K562 (cell line): ENCODE results near the gene BCAS4.

Experiments
- CBFB ChIP-seq: sonication (generic); formaldehyde crosslinking; IDR thresholded peaks from 2 replicates; pipeline ENCODE4 v1.4.0; 2020; ENCODE audit warnings: mild to moderate bottlenecking, missing genetic modification reagents
- FOXK2 ChIP-seq, 2 experiments: fragments of 450-650 bp; IDR thresholded peaks in 1 of 2; conservative IDR thresholded peaks in 1 of 2; 2 replicates each; pipeline ENCODE4 v1.6.1; 2016; ENCODE audit warnings: low read depth in 2 of 2, mild to moderate bottlenecking in 1 of 2
- GABPA ChIP-seq: fragments of 200-800 bp; sonication (Bioruptor generic); conservative IDR thresholded peaks from 2 replicates; pipeline ENCODE4 v1.6.1; 2016; ENCODE audit warnings: low read depth, missing genetic modification characterization, missing compliant biosample characterization
- MEIS2 ChIP-seq: fragments of 450-650 bp; IDR thresholded peaks from 2 replicates; pipeline ENCODE4 v1.6.1; 2014; ENCODE audit warnings: mild to moderate bottlenecking; ENCODE audit not compliant: partially characterized antibody
- SRSF9 ChIP-seq: fragments of 200-400 bp; formaldehyde crosslinking; IDR thresholded peaks from 2 replicates; pipeline ENCODE4 v1.6.1; 2017; ENCODE audit warnings: low read depth, low read length, borderline replicate concordance
- ZNF184 ChIP-seq: sonication (generic); formaldehyde crosslinking; IDR thresholded peaks from 2 replicates; pipeline ENCODE4 v1.5.0; 2020; ENCODE audit warnings: missing genetic modification reagents
- ZNF282 ChIP-seq: sonication (generic); formaldehyde crosslinking; IDR thresholded peaks from 2 replicates; pipeline ENCODE4 v1.8.1; 2023; ENCODE audit warnings: missing genetic modification reagents

- TF ChIP-seq ZNF184 (CRISPR knock-in tag) (no peak), ZNF282 (no peak), GABPA (tag) (no peak), MEIS2 (no peak), FOXK2 (conservative IDR thresholded peaks at IDR 0.05 in 1 of 2, IDR thresholded peaks at IDR 0.05 in 1 of 2; ENCODE audit: low read depth in 2 of 2) (no peak), SRSF9 (no peak), CBFB (CRISPR knock-in tag) (no peak)
Observed at GRCh38 chr20:50821257-50821921, 26.5 kb downstream of the BCAS4 start.
